HepG2 (cell line): Measurements from ENCODE around the gene PARD3.

ENCODE experiments used
- CHD2 ChIP-seq: IDR thresholded peaks from 2 replicates; pipeline ENCODE4 v1.6.1; 2011; ENCODE audit warnings: low read depth, low read length, improper control_type of control experiment
- CTCF ChIP-seq: sonication (generic); formaldehyde crosslinking; IDR thresholded peaks from 2 replicates; pipeline ENCODE4 v1.5.0; 2020; ENCODE audit warnings: mild to moderate bottlenecking, missing genetic modification reagents, moderate library complexity
- HMGXB4 ChIP-seq, 2 experiments: sonication (generic) in 1 of 2; formaldehyde crosslinking in 1 of 2; IDR thresholded peaks; 2 replicates each; pipeline versions ENCODE4 v1.4.0 to v1.6.1; 2018 to 2020; ENCODE audit warnings: missing genetic modification reagents in 2 of 2, borderline replicate concordance in 1 of 2, low read depth in 1 of 2, mild to moderate bottlenecking in 1 of 2, missing biosample characterization in 1 of 2
- KAT7 ChIP-seq: IDR thresholded peaks from 2 replicates; pipeline ENCODE4 v1.6.1; 2018; ENCODE audit warnings: borderline replicate concordance, missing compliant biosample characterization
- NFE2 ChIP-seq: sonication (generic); formaldehyde crosslinking; IDR thresholded peaks from 2 replicates; pipeline ENCODE4 v1.4.0; 2020; ENCODE audit warnings: missing genetic modification reagents
- NFYB ChIP-seq: sonication (generic); formaldehyde crosslinking; IDR thresholded peaks from 2 replicates; pipeline ENCODE4 v1.4.0; 2020; ENCODE audit warnings: missing genetic modification reagents
- THAP9 ChIP-seq: sonication (generic); formaldehyde crosslinking; IDR thresholded peaks from 2 replicates; pipeline ENCODE4; 2020; ENCODE audit warnings: missing genetic modification reagents, mild to moderate bottlenecking, borderline replicate concordance
- ZFP41 ChIP-seq: sonication (generic); formaldehyde crosslinking; IDR thresholded peaks from 2 replicates; pipeline ENCODE4 v1.4.0; 2020; ENCODE audit warnings: mild to moderate bottlenecking, missing genetic modification reagents, borderline replicate concordance
- ZNF274 ChIP-seq: sonication (generic); formaldehyde crosslinking; IDR thresholded peaks from 2 replicates; pipeline ENCODE4 v1.5.1; 2020; ENCODE audit warnings: mild to moderate bottlenecking, missing genetic modification reagents
- ZNF704 ChIP-seq: sonication (generic); formaldehyde crosslinking; IDR thresholded peaks from 2 replicates; pipeline ENCODE4 v1.8.1; 2023; ENCODE audit warnings: mild to moderate bottlenecking, inconsistent platforms, moderate library complexity, missing genetic modification reagents, borderline replicate concordance

GRCh38 chr10:34543716-34544115 is 271.4 kb downstream of the PARD3 start:
- no peak for TF ChIP-seq ZNF274 (CRISPR knock-in tag)
- TF ChIP-seq NFE2 (CRISPR knock-in tag): no peak
- no peak for TF ChIP-seq ZNF704
- TF ChIP-seq THAP9 (CRISPR knock-in tag): no peak
- TF ChIP-seq KAT7 (CRISPR knock-in tag): no peak
- TF ChIP-seq HMGXB4 (CRISPR knock-in tag; IDR thresholded peaks at IDR 0.05; ENCODE audit: borderline replicate concordance in 1 of 2, low read depth in 1 of 2): no peak
- no peak for TF ChIP-seq CTCF (CRISPR knock-in tag)
- no peak for TF ChIP-seq CHD2
- TF ChIP-seq ZFP41 (CRISPR knock-in tag): no peak
- TF ChIP-seq NFYB: no peak
